HS-5 (cell line): ENCODE data around the gene FMO4.
A peak's percentile ranks its signal among the peaks of the same experiment; 100 is the strongest.
"Not testable (repeated sequence)": the region's sequence is repeated elsewhere in the genome, so short reads cannot be mapped to it uniquely, and the experiment has no call there.

Source experiments
- DNase-seq: peaks from one replicate; pipeline ENCODE4 v3.0.0-alpha.2; 2012; ENCODE audit warnings: low read depth

FMO4 gene

DNA sequence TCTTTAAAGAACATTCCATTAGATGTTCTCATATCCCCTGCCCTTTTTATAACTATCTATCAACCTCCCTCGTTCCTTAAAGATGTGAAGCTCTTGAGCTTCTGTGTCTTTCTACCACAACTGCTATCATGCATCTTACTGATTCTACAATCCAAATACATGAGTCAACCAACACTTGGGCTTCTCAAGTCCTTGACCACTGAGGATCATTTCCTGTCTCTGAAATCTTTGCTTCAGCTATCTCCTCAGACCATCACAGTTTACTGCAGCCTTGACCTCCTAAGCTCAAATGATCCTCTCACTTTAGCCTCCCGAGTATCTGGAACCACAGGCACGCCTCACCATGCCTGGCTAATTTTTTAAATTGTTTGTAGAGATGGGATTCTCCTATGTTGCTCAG is 75.2 kb downstream of the FMO4 start:
- peak; percentile 35 for DNase-seq

DNA sequence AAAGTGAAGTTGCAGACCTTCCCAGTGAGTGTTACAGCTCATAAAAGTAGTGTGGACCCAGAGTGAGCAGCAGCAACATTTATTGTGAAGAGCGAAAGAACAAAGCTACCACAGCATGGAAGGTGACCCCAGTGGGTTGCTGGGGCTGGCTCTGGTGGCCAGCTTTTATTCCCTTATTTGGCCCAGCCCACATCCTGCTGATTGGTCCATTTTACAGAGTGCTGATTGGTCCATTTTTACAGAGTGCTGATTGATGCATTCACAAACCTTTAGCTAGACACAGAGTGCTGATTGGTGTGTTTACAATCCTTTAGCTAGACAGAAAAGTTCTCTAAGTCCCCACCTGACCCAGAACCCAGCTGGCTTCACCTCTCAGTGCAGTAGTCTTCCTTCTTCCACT is 76.8 kb downstream of the FMO4 start:
- DNase-seq, result not testable (repeated sequence)
